Body of pancreas (tissue), 4 donors: ENCODE measurements around the gene UBE2G2. TPM values are rescaled to one million over a fixed set of nuclear protein-coding genes. Genes with fewer than 3 reads are reported as not detected.

Experiments used
- ATAC-seq: fragments of 150-250 bp; one replicate; pipeline ENCODE4 v1.9.1; 2016
- DNase-seq, 4 donors: peaks; one replicate each; pipeline ENCODE4 v3.0.0-alpha.2; 2019
- H3K27ac ChIP-seq, 4 donors: fragments of 200-600 bp; sonication (generic); 1 replicate in 3 of 4; 2 replicates in 1 of 4; pipeline versions ENCODE4 v1.5.1 to v1.6.1; 2016 to 2019; ENCODE audit warnings: mild to moderate bottlenecking in 1 of 4, mixed read lengths in 1 of 4, moderate library complexity in 1 of 4
- H3K27me3 ChIP-seq, 2 donors: fragments of 200-600 bp; sonication (generic); one replicate each; pipeline ENCODE4 v1.6.0; 2016; ENCODE audit warnings: mild to moderate bottlenecking in 1 of 2
- H3K36me3 ChIP-seq, 2 donors: fragments of 200-600 bp; sonication (generic); replicated peaks in 1 of 2; 2 replicates each; pipeline ENCODE4 v1.5.1; 2016; ENCODE audit warnings: low read depth in 2 of 2; ENCODE audit not compliant: insufficient read depth in 1 of 2
- H3K4me1 ChIP-seq: fragments of 200-600 bp; sonication (generic); one replicate; pipeline ENCODE4 v1.6.0; 2016
- H3K4me3 ChIP-seq, 2 donors: fragments of 200-600 bp; sonication (generic); 1 replicate in 1 of 2; 2 replicates in 1 of 2; pipeline ENCODE4 v1.5.1; 2016 to 2019
- H3K9me3 ChIP-seq, 3 donors: fragments of 200-600 bp; sonication (generic); 1 replicate in 2 of 3; 2 replicates in 1 of 3; pipeline ENCODE4 v1.5.1; 2016
- POLR2A ChIP-seq, 3 donors: fragments of 450-650 bp; IDR thresholded peaks; one replicate each; pipeline ENCODE4 v1.6.1; 2016; ENCODE audit warnings: antibody characterized with exemption in 3 of 3, mild to moderate bottlenecking in 2 of 3
- WGBS, 2 donors: methylation state at CpG; one replicate each; pipeline ENCODE4 v1.1.5; 2017; 5-methylcytosine and 5-hydroxymethylcytosine counted together
- intact Hi-C: fragments of 100-400 bp; cut with DNase I; formaldehyde crosslinking; loops from one replicate; pipeline ENCODE4 v1.15.1; 2023
- total RNA-seq, 2 donors: library from RNA; depleted of rRNA; stranded (reverse); fragments of >200 nt; gene quantifications; one replicate each; pipeline ENCODE4 v1.1.0, GENCODE V29; 2016
- TF ChIP-seq, protein P1 (sequence below), 7 experiments: fragments of 450-650 bp in 4 of 7; fragments of 200-600 bp in 3 of 7; sonication (generic) in 3 of 7; IDR thresholded peaks; one replicate each; pipeline ENCODE4 v1.5.1; 2016 to 2019; ENCODE audit warnings: antibody characterized with exemption in 7 of 7

Gene UBE2G2
- total RNA-seq, 2 donors from 2014 or later = 61.7 to 64.3 TPM

DNA sequence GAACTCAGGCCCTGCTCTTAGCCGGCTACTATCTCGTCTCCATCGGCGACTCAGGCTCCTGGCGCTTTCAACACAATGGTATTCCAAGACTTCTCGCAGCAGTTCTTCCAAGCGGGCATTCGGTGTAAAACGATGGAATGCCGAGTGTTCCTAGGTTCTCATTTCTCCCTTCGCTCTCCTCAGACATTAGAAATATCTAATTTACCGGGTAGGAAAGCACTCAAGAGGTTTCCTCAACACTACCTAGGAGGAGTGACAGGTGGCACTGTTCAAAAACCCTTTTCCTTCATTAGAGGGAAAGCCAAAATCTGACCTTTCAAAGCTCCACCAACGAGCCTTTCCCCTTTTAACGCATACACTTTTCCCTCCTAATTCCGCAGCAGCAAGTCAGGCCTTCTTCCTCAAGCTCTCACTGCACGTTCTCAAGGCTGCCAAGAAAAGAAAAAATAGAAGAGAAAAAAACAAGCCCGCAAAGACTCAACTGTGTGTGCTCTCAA, 601 bp downstream of the UBE2G2 start:
- Histone ChIP-seq H3K27ac (peak overlapping the region in 3 of 4 donors; percentile 69 to 83 (median 80)), H3K27me3 (no peaks in the 10 kb centered on the region), H3K4me1 (peaks cover 38% of the 10 kb centered on the region), H3K9me3 (no peaks in the 10 kb centered on the region), H3K36me3 (peaks cover 0 to 4% of the 10 kb centered on the region in 2 donors), H3K4me3 (peak overlapping the region; percentile 84 to 98)
- ATAC-seq (peak; percentile 30), DNase-seq (no peak)
- no peak for TF ChIP-seq POLR2A (IDR thresholded peaks at IDR 0.05)
- TF ChIP-seq, protein P1, sequence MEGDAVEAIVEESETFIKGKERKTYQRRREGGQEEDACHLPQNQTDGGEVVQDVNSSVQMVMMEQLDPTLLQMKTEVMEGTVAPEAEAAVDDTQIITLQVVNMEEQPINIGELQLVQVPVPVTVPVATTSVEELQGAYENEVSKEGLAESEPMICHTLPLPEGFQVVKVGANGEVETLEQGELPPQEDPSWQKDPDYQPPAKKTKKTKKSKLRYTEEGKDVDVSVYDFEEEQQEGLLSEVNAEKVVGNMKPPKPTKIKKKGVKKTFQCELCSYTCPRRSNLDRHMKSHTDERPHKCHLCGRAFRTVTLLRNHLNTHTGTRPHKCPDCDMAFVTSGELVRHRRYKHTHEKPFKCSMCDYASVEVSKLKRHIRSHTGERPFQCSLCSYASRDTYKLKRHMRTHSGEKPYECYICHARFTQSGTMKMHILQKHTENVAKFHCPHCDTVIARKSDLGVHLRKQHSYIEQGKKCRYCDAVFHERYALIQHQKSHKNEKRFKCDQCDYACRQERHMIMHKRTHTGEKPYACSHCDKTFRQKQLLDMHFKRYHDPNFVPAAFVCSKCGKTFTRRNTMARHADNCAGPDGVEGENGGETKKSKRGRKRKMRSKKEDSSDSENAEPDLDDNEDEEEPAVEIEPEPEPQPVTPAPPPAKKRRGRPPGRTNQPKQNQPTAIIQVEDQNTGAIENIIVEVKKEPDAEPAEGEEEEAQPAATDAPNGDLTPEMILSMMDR (IDR thresholded peaks at IDR 0.05) = peak in 4 of 7 experiments; percentile 18 to 44 (median 36)
- intact Hi-C loops = loop anchor here (10.0 kb wide), 1 partner anchor 286 kb away; no protein-coding TSS in a partner anchor
- WGBS, 2 donors = 1 to 2% methylated on average over 17 of the region's 17 CpGs

DNA sequence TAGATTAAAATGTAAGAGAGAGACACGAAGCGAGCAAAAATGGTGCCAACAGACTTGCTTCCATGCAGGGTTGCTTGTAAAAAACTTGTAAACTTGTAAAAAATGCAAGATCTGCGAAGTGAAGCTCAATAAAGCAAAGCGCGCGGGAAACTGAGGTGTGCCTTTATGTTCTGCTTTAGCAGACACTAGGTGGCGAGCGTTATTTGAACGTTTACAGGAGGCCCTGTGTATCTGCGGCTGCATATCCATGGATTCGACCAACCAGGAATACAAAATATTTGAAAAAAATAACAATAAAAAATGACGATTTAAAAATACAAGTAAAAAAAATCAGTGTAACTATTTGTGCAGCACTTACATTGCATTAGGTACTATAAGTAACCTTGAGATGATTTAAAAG, 1.5 kb downstream of the UBE2G2 start:
- intact Hi-C loops = loop anchor here (10.0 kb wide), 1 partner anchor 285 kb away; no protein-coding TSS in a partner anchor
- Histone ChIP-seq H3K4me3 (no peak overlapping the region), H3K27me3 (no peaks in the 10 kb centered on the region), H3K36me3 (peaks cover 0 to 4% of the 10 kb centered on the region in 2 donors), H3K4me1 (peaks cover 38% of the 10 kb centered on the region), H3K27ac (no peak overlapping the region), H3K9me3 (no peaks in the 10 kb centered on the region)
- 33 to 38% methylated on average over 12 of the region's 12 CpGs for WGBS, 2 donors
- no peak for TF ChIP-seq POLR2A (IDR thresholded peaks at IDR 0.05)
- TF ChIP-seq, protein P1 (IDR thresholded peaks at IDR 0.05) = peak in 6 of 7 experiments; percentile 8 to 35 (median 22)
- ATAC-seq = no peak
- DNase-seq = peak in 1 of 4 donors; percentile 25

DNA sequence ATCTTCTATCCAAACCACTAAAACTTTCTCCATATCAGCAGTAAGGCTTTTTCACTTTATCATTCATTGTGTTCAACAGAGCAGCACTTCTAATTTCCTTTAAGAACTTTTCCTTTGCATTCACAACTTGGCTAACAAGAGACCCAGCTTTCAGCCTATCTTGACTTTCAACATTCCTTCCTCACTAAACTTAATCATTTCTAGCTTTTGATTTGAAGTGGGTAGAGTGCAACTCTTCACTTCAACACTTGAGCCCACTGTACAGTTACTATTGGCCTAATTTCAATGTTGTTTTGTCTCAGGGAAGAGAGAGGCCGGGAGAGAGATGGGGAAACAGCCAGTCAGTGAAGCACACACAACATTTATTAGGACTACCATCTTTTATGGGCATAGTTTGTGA, 2.0 kb downstream of the UBE2G2 start:
- H3K36me3 ChIP-seq = no peaks in the 10 kb centered on the region
- intact Hi-C loops = loop anchor here (10.0 kb wide), 1 partner anchor 285 kb away; no protein-coding TSS in a partner anchor
- no peaks in the 10 kb centered on the region for H3K27me3 ChIP-seq
- no peak for DNase-seq
- no peak overlapping the region for H3K4me3 ChIP-seq
- 59 to 60% methylated on average over 1 of the region's 1 CpG for WGBS, 2 donors
- no peaks in the 10 kb centered on the region for H3K9me3 ChIP-seq
- H3K27ac ChIP-seq = no peak overlapping the region
- ATAC-seq = no peak
- peaks cover 34% of the 10 kb centered on the region for H3K4me1 ChIP-seq
- no peak for TF ChIP-seq POLR2A (IDR thresholded peaks at IDR 0.05)
- TF ChIP-seq, protein P1 (IDR thresholded peaks at IDR 0.05) = no peak

DNA sequence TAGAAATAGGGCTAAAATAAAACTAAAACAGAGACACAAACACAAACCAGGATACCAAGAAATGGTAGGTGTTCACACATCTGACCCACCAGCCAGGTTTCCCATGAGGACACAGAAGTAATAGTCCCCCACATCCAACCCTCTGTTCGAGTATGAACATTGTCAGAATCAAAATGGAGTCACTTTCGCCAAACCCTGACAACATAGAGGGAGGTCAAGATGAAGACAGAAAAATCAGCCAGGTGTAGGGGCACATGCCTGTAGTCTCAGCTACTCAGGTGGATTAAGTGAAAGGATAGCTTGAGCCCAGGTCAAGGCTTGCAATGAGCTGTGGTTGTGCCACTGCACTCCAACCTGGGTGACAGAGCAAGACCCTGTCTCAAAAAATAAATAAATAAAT, 3.8 kb downstream of the UBE2G2 start:
- intact Hi-C loops = no loop called here
- DNase-seq = no peak
- H3K27me3 ChIP-seq = no peaks in the 10 kb centered on the region
- TF ChIP-seq, protein P1 (IDR thresholded peaks at IDR 0.05) = no peak
- TF ChIP-seq POLR2A (IDR thresholded peaks at IDR 0.05) = no peak
- H3K9me3 ChIP-seq = no peaks in the 10 kb centered on the region
- WGBS, 2 donors = 92 to 93% methylated on average over 2 of the region's 2 CpGs
- no peak overlapping the region for H3K27ac ChIP-seq
- no peak overlapping the region for H3K4me3 ChIP-seq
- no peak for ATAC-seq
- peaks cover 40% of the 10 kb centered on the region for H3K4me1 ChIP-seq
- H3K36me3 ChIP-seq = no peaks in the 10 kb centered on the region

DNA sequence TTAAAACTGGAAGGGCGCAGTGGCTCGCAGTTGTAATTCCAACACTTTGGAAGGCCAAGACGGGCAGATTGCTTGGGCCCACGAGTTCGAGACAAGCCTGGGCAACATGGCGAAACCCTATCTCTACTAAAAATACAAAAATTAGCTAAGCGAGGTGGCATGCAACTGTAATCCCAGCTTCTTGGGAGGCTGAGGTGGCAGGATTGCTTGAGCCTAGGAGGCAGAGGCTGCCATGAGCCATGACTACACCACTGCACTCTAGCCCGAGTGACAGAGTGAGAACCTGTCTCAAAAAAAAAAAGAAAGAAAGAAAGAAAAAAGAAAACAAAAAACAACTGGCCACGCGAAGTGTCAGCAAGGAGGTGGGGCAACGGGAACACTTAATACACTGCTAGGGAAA, 6.3 kb downstream of the UBE2G2 start:
- no peaks in the 10 kb centered on the region for H3K9me3 ChIP-seq
- no peaks in the 10 kb centered on the region for H3K36me3 ChIP-seq
- DNase-seq (no peak), ATAC-seq (no peak)
- peaks cover 33% of the 10 kb centered on the region for H3K4me1 ChIP-seq
- H3K27me3 ChIP-seq = no peaks in the 10 kb centered on the region
- intact Hi-C loops = no loop called here
- WGBS, 2 donors = 87 to 90% methylated on average over 11 of the region's 11 CpGs
- TF ChIP-seq, protein P1 (IDR thresholded peaks at IDR 0.05) = no peak
- no peak for TF ChIP-seq POLR2A (IDR thresholded peaks at IDR 0.05)
- H3K4me3 ChIP-seq = no peak overlapping the region
- H3K27ac ChIP-seq = no peak overlapping the region
